ENCODE measurements around the gene MFSD6.

Gene MFSD6

GRCh38 chr2:190402986-190403603 lies 5.1 kb upstream of the MFSD6 start:
- in situ Hi-C loops (cut with MboI; ENCODE audit: low pct_unique_long_range_greater_than_20kb, low sequenced_read_pairs, unreplicated experiment), result no loop called here
- no peak for TF ChIP-seq CTCF (IDR thresholded peaks at IDR 0.05; ENCODE audit: extremely low read depth, insufficient read depth, missing control alignments)
- DNase-seq (ENCODE audit: low spot score), result no peak

GRCh38 chr2:190404487-190404886 lies 3.7 kb upstream of the MFSD6 start:
- no peak for TF ChIP-seq CTCF (IDR thresholded peaks at IDR 0.05; ENCODE audit: extremely low read depth, insufficient read depth, missing control alignments)
- no peak for DNase-seq (ENCODE audit: low spot score)
- in situ Hi-C loops (cut with MboI; ENCODE audit: low pct_unique_long_range_greater_than_20kb, low sequenced_read_pairs, unreplicated experiment), result no loop called here

GRCh38 chr2:190405070-190405469 lies 3.1 kb upstream of the MFSD6 start:
- no peak for TF ChIP-seq CTCF (IDR thresholded peaks at IDR 0.05; ENCODE audit: extremely low read depth, insufficient read depth, missing control alignments)
- in situ Hi-C loops (cut with MboI; ENCODE audit: low pct_unique_long_range_greater_than_20kb, low sequenced_read_pairs, unreplicated experiment), result no loop called here
- no peak for DNase-seq (ENCODE audit: low spot score)

- in situ Hi-C loops (cut with MboI; ENCODE audit: low pct_unique_long_range_greater_than_20kb, low sequenced_read_pairs, unreplicated experiment), result no loop called here
- TF ChIP-seq CTCF (IDR thresholded peaks at IDR 0.05; ENCODE audit: extremely low read depth, insufficient read depth, missing control alignments), result no peak
Measured at GRCh38 chr2:190405995-190406394, 2.2 kb upstream of the MFSD6 start.

GRCh38 chr2:190406805-190407204 lies 1.4 kb upstream of the MFSD6 start:
- no peak for TF ChIP-seq CTCF (IDR thresholded peaks at IDR 0.05; ENCODE audit: extremely low read depth, insufficient read depth, missing control alignments)
- in situ Hi-C loops (cut with MboI; ENCODE audit: low pct_unique_long_range_greater_than_20kb, low sequenced_read_pairs, unreplicated experiment), result no loop called here

More at GRCh38 chr2:190405995-190406394, 2.2 kb upstream of the MFSD6 start:
- no peak for DNase-seq (ENCODE audit: low spot score)

GRCh38 chr2:190407246-190407661 lies 901 bp upstream of the MFSD6 start:
- DNase-seq (ENCODE audit: low spot score), result no peak
- no peak for TF ChIP-seq CTCF (IDR thresholded peaks at IDR 0.05; ENCODE audit: extremely low read depth, insufficient read depth, missing control alignments)
- in situ Hi-C loops (cut with MboI; ENCODE audit: low pct_unique_long_range_greater_than_20kb, low sequenced_read_pairs, unreplicated experiment), result no loop called here

More at GRCh38 chr2:190406805-190407204, 1.4 kb upstream of the MFSD6 start:
- DNase-seq (ENCODE audit: low spot score), result no peak
